ENCODE results near the gene CHRNA1. TPM values are rescaled to one million over a fixed set of nuclear protein-coding genes. Genes with fewer than 3 reads are reported as not detected.

CHRNA1 gene
- total RNA-seq, 4 donors from 2014 or later: not detected

DNA sequence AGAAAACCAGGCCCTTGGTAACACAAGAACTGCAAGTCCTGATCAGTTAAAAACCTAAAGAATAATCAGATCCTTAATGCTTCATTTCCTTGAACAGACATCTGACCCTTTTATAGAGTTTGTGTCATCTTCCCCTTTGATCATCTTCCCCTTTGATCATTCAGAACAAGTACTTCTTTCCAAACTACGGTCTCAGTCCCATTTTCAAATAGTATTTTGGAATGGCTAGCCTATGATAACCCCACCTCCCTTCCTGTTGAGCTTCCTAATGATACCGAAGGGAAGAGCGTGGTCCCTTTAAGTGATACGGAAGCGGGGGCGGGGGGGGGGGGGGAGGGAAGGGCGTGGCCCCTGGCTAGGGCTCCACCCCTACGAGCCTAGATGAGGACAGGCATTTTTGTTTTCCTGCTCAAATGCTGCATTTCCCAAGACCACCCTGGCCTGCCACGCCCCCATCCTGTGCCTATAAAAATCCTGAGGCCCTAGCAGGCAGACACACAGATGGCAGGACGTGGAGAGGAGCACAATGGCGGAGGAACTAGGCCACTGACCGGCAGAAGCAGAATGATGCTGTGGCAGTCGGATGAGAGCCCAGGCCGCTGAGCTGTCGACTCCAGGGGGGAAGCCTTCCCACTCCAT, 24.1 kb upstream of the CHRNA1 start:
- WGBS, 2 donors (ENCODE audit: low coverage in 1 of 2): 77% methylated on average over 2 of the region's 15 CpGs; no CpG with 5 or more reads in 1 of the 2 donors
- H3K4me1 ChIP-seq: peaks cover 0 to 14% (median 6%) of the 10 kb centered on the region in 3 donors
- ATAC-seq: no peak
- H3K36me3 ChIP-seq: no peaks in the 10 kb centered on the region
- TF ChIP-seq, protein P1, sequence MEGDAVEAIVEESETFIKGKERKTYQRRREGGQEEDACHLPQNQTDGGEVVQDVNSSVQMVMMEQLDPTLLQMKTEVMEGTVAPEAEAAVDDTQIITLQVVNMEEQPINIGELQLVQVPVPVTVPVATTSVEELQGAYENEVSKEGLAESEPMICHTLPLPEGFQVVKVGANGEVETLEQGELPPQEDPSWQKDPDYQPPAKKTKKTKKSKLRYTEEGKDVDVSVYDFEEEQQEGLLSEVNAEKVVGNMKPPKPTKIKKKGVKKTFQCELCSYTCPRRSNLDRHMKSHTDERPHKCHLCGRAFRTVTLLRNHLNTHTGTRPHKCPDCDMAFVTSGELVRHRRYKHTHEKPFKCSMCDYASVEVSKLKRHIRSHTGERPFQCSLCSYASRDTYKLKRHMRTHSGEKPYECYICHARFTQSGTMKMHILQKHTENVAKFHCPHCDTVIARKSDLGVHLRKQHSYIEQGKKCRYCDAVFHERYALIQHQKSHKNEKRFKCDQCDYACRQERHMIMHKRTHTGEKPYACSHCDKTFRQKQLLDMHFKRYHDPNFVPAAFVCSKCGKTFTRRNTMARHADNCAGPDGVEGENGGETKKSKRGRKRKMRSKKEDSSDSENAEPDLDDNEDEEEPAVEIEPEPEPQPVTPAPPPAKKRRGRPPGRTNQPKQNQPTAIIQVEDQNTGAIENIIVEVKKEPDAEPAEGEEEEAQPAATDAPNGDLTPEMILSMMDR (IDR thresholded peaks at IDR 0.05): no peak
- no peak for TF ChIP-seq POLR2AphosphoS5 (IDR thresholded peaks at IDR 0.05)
- H3K9me3 ChIP-seq: no peaks in the 10 kb centered on the region
- H3K27ac ChIP-seq: no peak overlapping the region
- H3K4me3 ChIP-seq: no peak overlapping the region
- no peaks in the 10 kb centered on the region for H3K27me3 ChIP-seq

DNA sequence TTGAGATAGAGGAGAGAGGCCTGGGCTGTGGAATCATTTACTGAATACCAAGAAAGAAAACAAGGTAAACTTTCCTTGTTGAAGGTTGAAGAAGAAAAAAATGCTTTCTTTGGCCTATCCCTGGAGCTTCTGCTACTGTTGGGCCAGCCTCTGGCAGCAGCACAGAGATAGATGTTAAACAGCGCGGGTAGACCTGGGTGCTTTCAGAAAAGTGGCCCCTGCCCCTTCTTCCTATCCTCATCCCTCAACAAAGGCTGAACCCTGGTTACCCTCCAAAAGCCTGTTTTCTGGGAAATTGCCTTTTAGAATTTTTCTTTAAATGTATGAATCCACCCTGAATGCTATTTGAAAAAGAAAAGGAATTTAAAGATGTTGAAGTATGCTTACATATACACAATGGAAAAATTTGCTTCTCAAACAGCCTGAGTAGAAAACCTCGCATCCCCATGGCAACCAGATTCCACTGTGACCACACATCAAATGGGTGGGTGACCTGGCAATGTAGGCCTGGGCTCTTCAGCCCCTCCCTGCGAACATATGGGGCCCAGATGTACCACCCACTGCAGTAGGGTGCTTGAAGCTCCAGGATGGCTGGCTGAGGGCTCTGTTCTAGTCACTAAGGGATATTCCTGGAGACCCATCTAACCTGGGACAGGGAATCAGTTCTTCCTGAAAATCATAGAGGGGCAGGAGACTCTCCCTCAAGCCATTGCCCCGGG, 23.4 kb upstream of the CHRNA1 start:
- Histone ChIP-seq H3K9me3 (no peaks in the 10 kb centered on the region), H3K27ac (peak overlapping the region in 3 of 4 donors; percentile 2 to 40 (median 33))
- ATAC-seq: no peak

DNA sequence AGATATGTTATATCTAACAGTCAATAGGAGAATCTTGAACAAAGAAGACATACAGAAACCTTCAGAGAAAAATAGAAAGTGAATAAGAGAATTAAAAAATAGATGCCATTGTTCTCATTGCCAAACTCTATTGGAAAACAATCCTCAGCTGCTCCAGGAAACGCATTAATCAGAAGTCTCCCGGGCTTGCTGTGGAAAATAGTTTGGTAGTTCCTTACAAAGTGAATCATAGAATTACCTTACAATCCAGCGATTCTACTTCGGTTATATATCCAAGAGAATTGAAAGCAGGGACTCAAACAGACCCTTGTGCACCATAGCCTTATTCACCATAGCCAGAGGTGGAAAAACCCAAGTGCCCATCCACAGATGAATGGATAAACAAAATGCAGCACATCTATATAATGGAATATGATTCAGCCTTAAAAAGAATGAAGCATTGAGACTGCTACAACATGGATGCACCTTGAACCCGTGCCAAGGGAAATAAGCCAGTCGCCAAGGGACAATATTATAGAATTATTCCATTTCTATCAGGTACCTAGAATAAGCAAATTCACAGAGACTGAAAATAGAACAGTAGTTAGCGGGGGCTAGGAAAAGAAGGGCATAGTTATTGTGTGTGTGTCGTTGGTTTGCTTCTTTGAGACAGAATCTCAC, 21.9 kb upstream of the CHRNA1 start:
- 40 to 65% methylated on average over 6 to 7 of the region's 8 CpGs for WGBS, 2 donors (ENCODE audit: low coverage in 1 of 2)
- H3K36me3 ChIP-seq: no peaks in the 10 kb centered on the region
- H3K27ac ChIP-seq: no peak overlapping the region
- H3K9me3 ChIP-seq: no peaks in the 10 kb centered on the region
- TF ChIP-seq POLR2A (IDR thresholded peaks at IDR 0.05) (no peak), POLR2AphosphoS5 (IDR thresholded peaks at IDR 0.05) (no peak)
- TF ChIP-seq, protein P1 (IDR thresholded peaks at IDR 0.05): no peak
- peaks cover 0 to 34% (median 10%) of the 10 kb centered on the region in 3 donors for H3K4me1 ChIP-seq
- H3K27me3 ChIP-seq: no peaks in the 10 kb centered on the region
- H3K4me3 ChIP-seq: no peak overlapping the region
- ATAC-seq: no peak

More for the DNA sequence above, 23.4 kb upstream of the CHRNA1 start:
- TF ChIP-seq, protein P1 (IDR thresholded peaks at IDR 0.05): no peak
- TF ChIP-seq POLR2A (IDR thresholded peaks at IDR 0.05) (no peak), EP300 (IDR thresholded peaks at IDR 0.05) (no peak)
- Histone ChIP-seq H3K4me1 (peaks cover 0 to 20% (median 6%) of the 10 kb centered on the region in 3 donors), H3K27me3 (no peaks in the 10 kb centered on the region), H3K4me3 (no peak overlapping the region), H3K36me3 (no peaks in the 10 kb centered on the region)
- 44 to 46% methylated on average over 1 to 3 of the region's 5 CpGs for WGBS, 2 donors (ENCODE audit: low coverage in 1 of 2)

DNA sequence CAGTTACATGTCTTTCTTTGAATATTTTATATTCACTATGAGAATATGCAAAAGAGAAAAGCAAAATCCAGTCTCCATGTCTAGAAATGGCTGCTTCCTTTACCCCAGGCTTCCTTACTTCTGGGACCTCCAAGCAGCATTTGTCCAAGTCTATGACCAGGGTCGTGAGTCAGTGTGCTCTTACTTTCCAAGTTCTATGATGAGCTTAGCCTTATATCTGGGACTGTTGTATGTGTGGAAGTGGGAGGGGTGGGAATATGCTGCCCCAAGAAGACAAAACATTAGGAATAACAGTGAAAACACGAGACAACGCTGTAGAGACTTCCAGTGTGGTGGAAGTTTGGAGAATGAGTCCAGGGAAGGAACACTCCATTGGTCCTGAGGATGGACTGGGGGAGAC, 21.2 kb upstream of the CHRNA1 start:
- Histone ChIP-seq H3K27ac (no peak overlapping the region), H3K9me3 (no peaks in the 10 kb centered on the region), H3K27me3 (no peaks in the 10 kb centered on the region), H3K36me3 (no peaks in the 10 kb centered on the region), H3K4me3 (no peak overlapping the region), H3K4me1 (peaks cover 0 to 40% (median 10%) of the 10 kb centered on the region in 3 donors)
- 68 to 72% methylated on average over 2 to 3 of the region's 3 CpGs for WGBS, 2 donors (ENCODE audit: low coverage in 1 of 2)
- TF ChIP-seq POLR2A (IDR thresholded peaks at IDR 0.05) (no peak), POLR2AphosphoS5 (IDR thresholded peaks at IDR 0.05) (no peak), EP300 (IDR thresholded peaks at IDR 0.05) (no peak)
- TF ChIP-seq, protein P1 (IDR thresholded peaks at IDR 0.05): no peak
- ATAC-seq: no peak
